IMR-90 (cell line): Measurements from ENCODE around the gene CYSTM1. TPM values are rescaled to one million over a fixed set of nuclear protein-coding genes. Genes with fewer than 3 reads are reported as not detected.

Experiments
- ATAC-seq: fragments of 200-7000 bp; cut with Tn5 transposase; 2 replicates; pipeline ENCODE4 v1.9.1; 2020; ENCODE audit warnings: low read depth, mild to moderate bottlenecking, moderate library complexity
- BruUV-seq: library from RNA; stranded (reverse); fragments of 400-500 nt; replicated peaks from 2 replicates; lab custom pipeline; 2021; lab: Mats Ljungman, UMichigan
- CTCF ChIA-PET: fragments of 300-600 bp; formaldehyde crosslinking; extraction: SDS; loops from one replicate; lab custom pipeline; 2021; ENCODE audit warnings: antibody characterized with exemption; lab: Yijun Ruan, JAX
- POLR2A ChIA-PET: fragments of 300-600 bp; sonication (Branson Sonifier 250); formaldehyde crosslinking; loops from one replicate; lab custom pipeline; 2022; ENCODE audit warnings: antibody characterized with exemption; ENCODE audit not compliant: unreplicated experiment; lab: Charles Lee
- DNase-seq: peaks from one replicate; pipeline ENCODE4 v3.0.0; 2013
- H2AFZ ChIP-seq: replicated peaks from 2 replicates; pipeline ENCODE3; 2013; ENCODE audit warnings: low read length, mild to moderate bottlenecking; ENCODE audit not compliant: poor library complexity
- H2AK5ac ChIP-seq: 2 replicates; pipeline ENCODE4 v1.6.1; 2013; ENCODE audit warnings: low read depth, low read length, inconsistent platforms
- H2AK9ac ChIP-seq: replicated peaks from 2 replicates; pipeline ENCODE3; 2013; ENCODE audit warnings: mild to moderate bottlenecking, low read depth, low read length, moderate library complexity; ENCODE audit not compliant: poor library complexity
- H2BK120ac ChIP-seq: 2 replicates; pipeline ENCODE4 v1.6.1; 2013; ENCODE audit warnings: low read depth, low read length, inconsistent platforms
- H2BK15ac ChIP-seq: 3 replicates; pipeline ENCODE4 v1.6.1; 2013; ENCODE audit warnings: low read depth, low read length, inconsistent platforms
- H2BK20ac ChIP-seq: 2 replicates; pipeline ENCODE4 v1.6.1; 2013; ENCODE audit warnings: low read depth, mild to moderate bottlenecking, inconsistent platforms, low read length, moderate library complexity
- H2BK5ac ChIP-seq: 2 replicates; pipeline ENCODE4 v1.6.1; 2013; ENCODE audit warnings: mild to moderate bottlenecking, low read depth, low read length, inconsistent platforms; ENCODE audit not compliant: poor library complexity, severe bottlenecking
- H3K14ac ChIP-seq: replicated peaks from 2 replicates; pipeline ENCODE4 v1.6.1; 2013; ENCODE audit warnings: low read depth, low read length, inconsistent platforms
- H3K18ac ChIP-seq: 2 replicates; pipeline ENCODE4 v1.6.1; 2013; ENCODE audit warnings: low read depth, low read length, control low read depth
- H3K23ac ChIP-seq: 2 replicates; pipeline ENCODE4 v1.6.1; 2013; ENCODE audit warnings: low read depth, low read length, inconsistent platforms
- H3K27ac ChIP-seq: 2 replicates; pipeline ENCODE4 v1.5.1; 2013; ENCODE audit warnings: mild to moderate bottlenecking, control low read depth, low read length; ENCODE audit not compliant: insufficient read depth
- H3K27me3 ChIP-seq: 2 replicates; pipeline ENCODE4 v1.6.1; 2013; ENCODE audit warnings: low read length; ENCODE audit not compliant: control insufficient read depth, insufficient read depth
- H3K36me3 ChIP-seq: 2 replicates; pipeline ENCODE4 v1.6.1; 2013; ENCODE audit warnings: low read length, mixed read lengths; ENCODE audit not compliant: control insufficient read depth, insufficient read depth
- H3K4ac ChIP-seq: 2 replicates; pipeline ENCODE4 v1.6.1; 2013; ENCODE audit warnings: low read depth, low read length, inconsistent platforms
- H3K4me1 ChIP-seq: 2 replicates; pipeline ENCODE4 v1.6.1; 2013; ENCODE audit warnings: low read length, mixed read lengths; ENCODE audit not compliant: control insufficient read depth, insufficient read depth
- H3K4me2 ChIP-seq: 2 replicates; pipeline ENCODE4 v1.6.1; 2013; ENCODE audit warnings: low read depth, mild to moderate bottlenecking, control low read depth, low read length, moderate library complexity
- H3K4me3 ChIP-seq: 2 replicates; pipeline ENCODE4 v1.5.1; 2013; ENCODE audit warnings: low read depth, mild to moderate bottlenecking, control low read depth, low read length, moderate library complexity; ENCODE audit not compliant: insufficient read depth
- H3K56ac ChIP-seq: 2 replicates; pipeline ENCODE4 v1.6.1; 2013; ENCODE audit warnings: low read length, inconsistent platforms; ENCODE audit not compliant: insufficient read depth; ENCODE audit errors: extremely low read depth
- H3K79me1 ChIP-seq, 2 experiments: 2 replicates each; pipeline ENCODE4 v1.6.1; 2013; ENCODE audit warnings: low read length in 2 of 2, inconsistent platforms in 1 of 2, low read depth in 1 of 2
- H3K9ac ChIP-seq: 2 replicates; pipeline ENCODE4 v1.6.1; 2013; ENCODE audit warnings: low read depth, low read length, control low read depth
- H3K9me1 ChIP-seq: 2 replicates; pipeline ENCODE4 v1.6.1; 2013; ENCODE audit warnings: low read length, inconsistent platforms; ENCODE audit not compliant: insufficient read depth
- H3K9me3 ChIP-seq: 2 replicates; pipeline ENCODE4 v1.6.1; 2013; ENCODE audit warnings: low read length; ENCODE audit not compliant: control insufficient read depth, insufficient read depth
- H4K20me1 ChIP-seq: 2 replicates; pipeline ENCODE4 v1.6.1; 2013; ENCODE audit warnings: low read length, inconsistent platforms; ENCODE audit not compliant: insufficient read depth
- H4K5ac ChIP-seq: 2 replicates; pipeline ENCODE4 v1.6.1; 2013; ENCODE audit warnings: mild to moderate bottlenecking, low read depth, low read length, control low read depth
- H4K8ac ChIP-seq, 2 experiments: 2 replicates each; pipeline ENCODE4 v1.6.1; 2013; ENCODE audit warnings: low read depth in 2 of 2, low read length in 2 of 2, control low read depth in 1 of 2, inconsistent platforms in 1 of 2
- H4K91ac ChIP-seq: 2 replicates; pipeline ENCODE4 v1.6.1; 2013; ENCODE audit warnings: low read depth, low read length, inconsistent platforms; ENCODE audit not compliant: insufficient read depth
- BHLHE40 ChIP-seq: fragments of 150-350 bp; IDR thresholded peaks from 2 replicates; pipeline ENCODE4 v1.6.1; 2016; ENCODE audit warnings: mild to moderate bottlenecking, low read depth, low read length
- CEBPB ChIP-seq: IDR thresholded peaks from 2 replicates; pipeline ENCODE4 v1.6.1; 2012; ENCODE audit warnings: low read depth, low read length, improper control_type of control experiment
- CHD1 ChIP-seq: IDR thresholded peaks from 2 replicates; pipeline ENCODE4 v1.6.1; 2012; ENCODE audit warnings: low read depth, low read length, improper control_type of control experiment
- CTCF ChIP-seq: conservative IDR thresholded peaks from 2 replicates; pipeline ENCODE4 v1.5.1; 2012; ENCODE audit warnings: mild to moderate bottlenecking, low read depth, low read length, improper control_type of control experiment
- FOS ChIP-seq: fragments of 150-350 bp; IDR thresholded peaks from 2 replicates; pipeline ENCODE4 v1.6.1; 2016; ENCODE audit warnings: low read depth, low read length
- MAFK ChIP-seq: IDR thresholded peaks from 2 replicates; pipeline ENCODE4 v1.6.1; 2012; ENCODE audit warnings: low read depth, low read length, improper control_type of control experiment
- MAZ ChIP-seq: IDR thresholded peaks from 2 replicates; pipeline ENCODE4 v1.6.1; 2012; ENCODE audit warnings: low read depth, mild to moderate bottlenecking, low read length, improper control_type of control experiment, moderate library complexity, borderline replicate concordance
- MXI1 ChIP-seq: IDR thresholded peaks from 2 replicates; pipeline ENCODE4 v1.6.1; 2012; ENCODE audit warnings: low read depth, mild to moderate bottlenecking, low read length, moderate library complexity, borderline replicate concordance
- NFE2L2 ChIP-seq: fragments of 150-350 bp; IDR thresholded peaks from 2 replicates; pipeline ENCODE4 v1.6.1; 2016; ENCODE audit warnings: low read depth, mild to moderate bottlenecking, low read length
- POLR2A ChIP-seq: IDR thresholded peaks from 2 replicates; pipeline ENCODE4 v1.6.1; 2012; ENCODE audit warnings: mild to moderate bottlenecking, low read depth, low read length
- RAD21 ChIP-seq: IDR thresholded peaks from 2 replicates; pipeline ENCODE4 v1.6.1; 2012; ENCODE audit warnings: low read length, improper control_type of control experiment
- RCOR1 ChIP-seq: IDR thresholded peaks from 2 replicates; pipeline ENCODE4 v1.6.1; 2012; ENCODE audit warnings: mild to moderate bottlenecking, low read length, improper control_type of control experiment; ENCODE audit not compliant: insufficient replicate concordance
- RFX5 ChIP-seq: IDR thresholded peaks from 2 replicates; pipeline ENCODE4 v1.8.0; 2012; ENCODE audit warnings: low read depth, mild to moderate bottlenecking, low read length, moderate library complexity
- SMC3 ChIP-seq: fragments of 150-350 bp; IDR thresholded peaks from 2 replicates; pipeline ENCODE4 v1.6.1; 2016; ENCODE audit warnings: low read depth, mild to moderate bottlenecking, antibody characterized with exemption, low read length, moderate library complexity
- USF2 ChIP-seq: fragments of 150-350 bp; IDR thresholded peaks from 2 replicates; pipeline ENCODE4 v1.6.1; 2017; ENCODE audit warnings: mild to moderate bottlenecking, antibody characterized with exemption, low read length, low read depth
- WGBS, 2 experiments: methylation state at CpG; one replicate each; pipeline versions ENCODE4 v1.1.5 to v1.1.7; 2013; ENCODE audit warnings: missing lambda C conversion rate in 2 of 2; ENCODE audit not compliant: insufficient read length in 1 of 2; ENCODE audit errors: extremely low coverage in 2 of 2; 5-methylcytosine and 5-hydroxymethylcytosine counted together
- dilution Hi-C: fragments of 300-500 bp; cut with HindIII; formaldehyde crosslinking; loops from one replicate; pipeline ENCODE4 v1.14.3; 2018; ENCODE audit warnings: low sequenced_read_pairs; ENCODE audit not compliant: unreplicated experiment
- in situ Hi-C: fragments of 300-500 bp; cut with MboI; formaldehyde crosslinking; loops from 3 replicates; pipeline ENCODE4 v1.14.3; 2019; ENCODE audit warnings: low sequenced_read_pairs, inconsistent platforms, mixed read lengths
- intact Hi-C: fragments of 100-400 bp; cut with micrococcal nuclease; formaldehyde crosslinking; loops from 2 replicates; pipeline ENCODE4 v1.10.0; 2022
- polyA plus RNA-seq, 3 experiments: library from polyadenylated mRNA; depleted of rRNA; stranded (reverse); fragments of >200 nt; gene quantifications; 2 replicates each; pipeline ENCODE4 v1.2.3, GENCODE V29; 2012; ENCODE audit warnings: low replicate concordance in 1 of 3
- total RNA-seq: library from RNA; depleted of rRNA; stranded (reverse); fragments of >200 nt; gene quantifications from 2 replicates; pipeline ENCODE4 v1.2.3, GENCODE V29; 2012
- TF ChIP-seq, protein P1 (sequence below): fragments of 150-350 bp; IDR thresholded peaks from 2 replicates; pipeline ENCODE4 v1.6.1; 2016; ENCODE audit warnings: low read depth, mild to moderate bottlenecking, low read length, moderate library complexity, borderline replicate concordance

The CYSTM1 gene
- total and polyA plus RNA-seq, 2 of the 4 experiments (the other 2 are of a cell fraction): 7.3 to 15.0 TPM

DNA sequence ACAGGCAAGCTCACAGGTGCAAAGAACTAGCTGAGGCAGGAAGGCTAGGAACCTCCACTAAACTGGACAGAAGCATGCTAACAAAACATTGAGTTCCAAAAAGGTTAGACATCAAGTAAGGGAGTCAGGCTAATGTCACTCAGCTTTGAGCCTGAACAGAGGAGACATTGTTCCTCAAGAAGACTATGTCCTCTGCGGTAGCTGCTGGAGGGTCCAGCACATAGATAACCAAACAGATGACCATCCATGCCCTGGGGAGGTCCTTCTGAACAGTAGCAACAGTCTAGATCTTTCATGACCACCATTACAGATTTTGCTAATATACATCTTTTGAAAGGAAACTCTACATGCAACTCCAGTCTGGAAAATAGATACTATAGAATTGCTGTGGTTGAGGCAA is 57.7 kb downstream of the CYSTM1 start:
- Histone ChIP-seq H2BK120ac (no peak overlapping the region), H4K91ac (no peak overlapping the region), H3K9ac (no peak overlapping the region), H2BK20ac (no peak overlapping the region), H3K4me3 (no peak overlapping the region), H3K4ac (no peak overlapping the region), H3K27ac (no peak overlapping the region), H4K20me1 (no peaks in the 10 kb centered on the region), H4K5ac (no peak overlapping the region), H3K18ac (no peak overlapping the region), H2BK15ac (no peak overlapping the region), H3K9me1 (0 out of 2 replicates have a peak, but pooled peaks cover 2% of the 10 kb centered on the region), H3K4me2 (no peak overlapping the region), H3K56ac (no peak overlapping the region), H2BK5ac (no peak overlapping the region), H2AFZ (no peak overlapping the region), H3K14ac (no peak overlapping the region), H4K8ac (no peak overlapping the region), H3K9me3 (no peaks in the 10 kb centered on the region), H3K79me1 (no peaks in the 10 kb centered on the region), H2AK9ac (no peak overlapping the region), H3K27me3 (no peaks in the 10 kb centered on the region), H3K4me1 (no peaks in the 10 kb centered on the region), H3K36me3 (no peaks in the 10 kb centered on the region), H2AK5ac (no peak overlapping the region), H3K23ac (no peak overlapping the region)
- in situ Hi-C loops (no loop called here), intact Hi-C loops (no loop called here), dilution Hi-C loops (no loop called here)
- DNase-seq (no peak), ATAC-seq (no peak)
- TF ChIP-seq SMC3 (no peak), MAZ (no peak), POLR2A (no peak), MAFK (no peak), CTCF (no peak), NFE2L2 (no peak), CHD1 (no peak), CEBPB (no peak), BHLHE40 (no peak), MXI1 (no peak), RCOR1 (no peak), RFX5 (no peak), USF2 (no peak), FOS (no peak), RAD21 (no peak)
- TF ChIP-seq, protein P1, sequence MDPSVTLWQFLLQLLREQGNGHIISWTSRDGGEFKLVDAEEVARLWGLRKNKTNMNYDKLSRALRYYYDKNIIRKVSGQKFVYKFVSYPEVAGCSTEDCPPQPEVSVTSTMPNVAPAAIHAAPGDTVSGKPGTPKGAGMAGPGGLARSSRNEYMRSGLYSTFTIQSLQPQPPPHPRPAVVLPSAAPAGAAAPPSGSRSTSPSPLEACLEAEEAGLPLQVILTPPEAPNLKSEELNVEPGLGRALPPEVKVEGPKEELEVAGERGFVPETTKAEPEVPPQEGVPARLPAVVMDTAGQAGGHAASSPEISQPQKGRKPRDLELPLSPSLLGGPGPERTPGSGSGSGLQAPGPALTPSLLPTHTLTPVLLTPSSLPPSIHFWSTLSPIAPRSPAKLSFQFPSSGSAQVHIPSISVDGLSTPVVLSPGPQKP: no peak
- WGBS, 2 experiments: no CpG with 5 or more reads among the region's 1 CpG
- POLR2A ChIA-PET: no interaction called here
- BruUV-seq: no TSS peak
- CTCF ChIA-PET: interaction anchor here (0.7 kb wide), 1 partner anchor 12 kb away, joined by 3 read pairs; no protein-coding TSS in a partner anchor
